ENCODE measurements around the gene SIRT5. TPM values are rescaled to one million over a fixed set of nuclear protein-coding genes. Genes with fewer than 3 reads are reported as not detected.

SIRT5 gene
- total RNA-seq, 1 donor from 2014 or later = 9.1 TPM

- H3K27me3 Mint-ChIP-seq (ENCODE audit: unreplicated experiment) = no peaks in the 10 kb centered on the region
- no peak overlapping the region for H3K4me3 Mint-ChIP-seq (ENCODE audit: unreplicated experiment)
- no peak overlapping the region for H3K27ac Mint-ChIP-seq (ENCODE audit: unreplicated experiment)
- H3K4me1 Mint-ChIP-seq (ENCODE audit: unreplicated experiment) = peaks cover 38% of the 10 kb centered on the region
- H3K9me3 Mint-ChIP-seq (ENCODE audit: unreplicated experiment) = no peaks in the 10 kb centered on the region
- H3K36me3 Mint-ChIP-seq (ENCODE audit: unreplicated experiment) = peaks cover 2% of the 10 kb centered on the region
- DNase-seq (ENCODE audit: extremely low spot score, unreplicated experiment) = no peak
- TF ChIP-seq CTCF (IDR thresholded peaks at IDR 0.05) = no peak
Observed at GRCh38 chr6:13660273-13660672, 85.9 kb downstream of the SIRT5 start.

- Mint-ChIP-seq H3K9me3 (ENCODE audit: unreplicated experiment) (no peaks in the 10 kb centered on the region), H3K4me1 (ENCODE audit: unreplicated experiment) (peaks cover 40% of the 10 kb centered on the region), H3K27me3 (ENCODE audit: unreplicated experiment) (no peaks in the 10 kb centered on the region), H3K4me3 (ENCODE audit: unreplicated experiment) (no peak overlapping the region), H3K27ac (ENCODE audit: unreplicated experiment) (no peak overlapping the region), H3K36me3 (ENCODE audit: unreplicated experiment) (peaks cover 2% of the 10 kb centered on the region)
- no peak for DNase-seq (ENCODE audit: extremely low spot score, unreplicated experiment)
- no peak for TF ChIP-seq CTCF (IDR thresholded peaks at IDR 0.05)
Observed at GRCh38 chr6:13660893-13661292, 86.5 kb downstream of the SIRT5 start.

GRCh38 chr6:13661647-13662046, 87.2 kb downstream of the SIRT5 start:
- Mint-ChIP-seq H3K4me1 (ENCODE audit: unreplicated experiment) (peaks cover 43% of the 10 kb centered on the region), H3K4me3 (ENCODE audit: unreplicated experiment) (no peak overlapping the region), H3K9me3 (ENCODE audit: unreplicated experiment) (no peaks in the 10 kb centered on the region), H3K27ac (ENCODE audit: unreplicated experiment) (no peak overlapping the region), H3K27me3 (ENCODE audit: unreplicated experiment) (no peaks in the 10 kb centered on the region), H3K36me3 (ENCODE audit: unreplicated experiment) (peaks cover 2% of the 10 kb centered on the region)
- no peak for DNase-seq (ENCODE audit: extremely low spot score, unreplicated experiment)
- TF ChIP-seq CTCF (IDR thresholded peaks at IDR 0.05) = no peak

- Mint-ChIP-seq H3K27ac (ENCODE audit: unreplicated experiment) (no peak overlapping the region), H3K36me3 (ENCODE audit: unreplicated experiment) (peaks cover 2% of the 10 kb centered on the region), H3K27me3 (ENCODE audit: unreplicated experiment) (no peaks in the 10 kb centered on the region), H3K9me3 (ENCODE audit: unreplicated experiment) (no peaks in the 10 kb centered on the region), H3K4me1 (ENCODE audit: unreplicated experiment) (peaks cover 48% of the 10 kb centered on the region), H3K4me3 (ENCODE audit: unreplicated experiment) (no peak overlapping the region)
- no peak for DNase-seq (ENCODE audit: extremely low spot score, unreplicated experiment)
- no peak for TF ChIP-seq CTCF (IDR thresholded peaks at IDR 0.05)
Observed at GRCh38 chr6:13662651-13663334, 88.4 kb downstream of the SIRT5 start.

GRCh38 chr6:13663986-13664385, 89.6 kb downstream of the SIRT5 start:
- no peak for TF ChIP-seq CTCF (IDR thresholded peaks at IDR 0.05)

More at GRCh38 chr6:13663986-13664385, 89.6 kb downstream of the SIRT5 start:
- H3K27ac Mint-ChIP-seq (ENCODE audit: unreplicated experiment) = no peak overlapping the region
- H3K9me3 Mint-ChIP-seq (ENCODE audit: unreplicated experiment) = no peaks in the 10 kb centered on the region
- H3K4me3 Mint-ChIP-seq (ENCODE audit: unreplicated experiment) = no peak overlapping the region
- H3K4me1 Mint-ChIP-seq (ENCODE audit: unreplicated experiment) = peaks cover 50% of the 10 kb centered on the region
- H3K36me3 Mint-ChIP-seq (ENCODE audit: unreplicated experiment) = peaks cover 5% of the 10 kb centered on the region
- no peak for DNase-seq (ENCODE audit: extremely low spot score, unreplicated experiment)
- no peaks in the 10 kb centered on the region for H3K27me3 Mint-ChIP-seq (ENCODE audit: unreplicated experiment)

Other genes starting within 250 kb of the SIRT5 start
- gene TBC1D7, start 246.1 kb upstream of the SIRT5 start, total RNA-seq = 15.3 and 19.9 TPM in 2 replicates
- 0.65 and 0.89 TPM in 2 replicates for gene GFOD1, start 87.0 kb upstream of the SIRT5 start, total RNA-seq
- gene NOL7, start 40.7 kb downstream of the SIRT5 start, total RNA-seq = 48.7 and 50.9 TPM in 2 replicates
- gene RANBP9, start 137.2 kb downstream of the SIRT5 start, total RNA-seq = 53.6 and 55.4 TPM in 2 replicates
- gene MCUR1, start 240.0 kb downstream of the SIRT5 start, total RNA-seq = 23.4 and 24.8 TPM in 2 replicates